BLaER1 (cell line): ENCODE measurements around the gene AEN.

Source experiments
- H3K27ac ChIP-seq: shearing (Covaris generic); formaldehyde crosslinking; 2 replicates; pipeline ENCODE4 v1.8.1; 2022
- H3K27me3 ChIP-seq: shearing (Covaris generic); formaldehyde crosslinking; 2 replicates; pipeline ENCODE4 v1.8.1; 2022
- H3K36me3 ChIP-seq: shearing (Covaris generic); formaldehyde crosslinking; 2 replicates; pipeline ENCODE4 v1.8.1; 2022
- H3K4me1 ChIP-seq: shearing (Covaris generic); formaldehyde crosslinking; 2 replicates; pipeline ENCODE4 v1.8.1; 2022
- H3K4me2 ChIP-seq: shearing (Covaris generic); formaldehyde crosslinking; 2 replicates; pipeline ENCODE4 v1.8.1; 2022
- H3K4me3 ChIP-seq: shearing (Covaris generic); formaldehyde crosslinking; 2 replicates; pipeline ENCODE4 v1.8.1; 2022
- H3K9ac ChIP-seq: shearing (Covaris generic); formaldehyde crosslinking; 2 replicates; pipeline ENCODE4 v1.8.1; 2022
- H3K9me3 ChIP-seq: shearing (Covaris generic); formaldehyde crosslinking; 2 replicates; pipeline ENCODE4 v1.8.1; 2022
- H4K20me1 ChIP-seq: shearing (Covaris generic); formaldehyde crosslinking; 2 replicates; pipeline ENCODE4 v1.8.1; 2022
- Cebpa-rat ChIP-seq: shearing (Covaris generic); IDR thresholded peaks from 2 replicates; pipeline ENCODE4 v1.8.1; 2022

AEN gene

GRCh38 chr15:88648357-88649214, 27.4 kb downstream of the AEN start:
- no peaks in the 10 kb centered on the region for H3K9me3 ChIP-seq
- H3K4me2 ChIP-seq = no peak overlapping the region
- no peak overlapping the region for H3K27ac ChIP-seq
- H3K27me3 ChIP-seq = no peaks in the 10 kb centered on the region
- no peak for TF ChIP-seq Cebpa-rat
- no peak overlapping the region for H3K9ac ChIP-seq
- H3K4me1 ChIP-seq = peaks cover 31% of the 10 kb centered on the region
- no peaks in the 10 kb centered on the region; the same call in 1 of the 2 replicates for H3K36me3 ChIP-seq
- no peak overlapping the region for H3K4me3 ChIP-seq
- 0 out of 2 replicates have a peak, but pooled peaks cover 16% of the 10 kb centered on the region for H4K20me1 ChIP-seq

- Histone ChIP-seq H3K36me3 (no peaks in the 10 kb centered on the region; the same call in 1 of the 2 replicates), H3K4me2 (peak overlapping the region; percentile 24; the same call in 1 of the 2 replicates), H3K27ac (no peak overlapping the region), H3K4me3 (no peak overlapping the region), H3K9ac (no peak overlapping the region), H3K9me3 (no peaks in the 10 kb centered on the region), H3K4me1 (peaks cover 31% of the 10 kb centered on the region), H4K20me1 (0 out of 2 replicates have a peak, but pooled peaks cover 16% of the 10 kb centered on the region), H3K27me3 (no peaks in the 10 kb centered on the region)
- TF ChIP-seq Cebpa-rat = no peak
Observed at GRCh38 chr15:88649286-88649733, 28.2 kb downstream of the AEN start.

- Histone ChIP-seq H3K9me3 (no peaks in the 10 kb centered on the region), H4K20me1 (0 out of 2 replicates have a peak, but pooled peaks cover 16% of the 10 kb centered on the region), H3K27me3 (no peaks in the 10 kb centered on the region), H3K4me3 (no peak overlapping the region), H3K36me3 (no peaks in the 10 kb centered on the region; the same call in 1 of the 2 replicates), H3K4me2 (no peak overlapping the region), H3K27ac (no peak overlapping the region), H3K4me1 (peaks cover 31% of the 10 kb centered on the region), H3K9ac (no peak overlapping the region)
- no peak for TF ChIP-seq Cebpa-rat
Observed at GRCh38 chr15:88649753-88650551, 28.8 kb downstream of the AEN start.

- Histone ChIP-seq H3K4me3 (no peak overlapping the region), H3K4me2 (no peak overlapping the region), H3K9ac (no peak overlapping the region), H3K27me3 (no peaks in the 10 kb centered on the region), H4K20me1 (0 out of 2 replicates have a peak, but pooled peaks cover 16% of the 10 kb centered on the region), H3K9me3 (no peaks in the 10 kb centered on the region), H3K36me3 (no peaks in the 10 kb centered on the region; the same call in 1 of the 2 replicates), H3K27ac (no peak overlapping the region), H3K4me1 (peaks cover 31% of the 10 kb centered on the region)
- no peak for TF ChIP-seq Cebpa-rat
Observed at GRCh38 chr15:88650556-88650955, 29.4 kb downstream of the AEN start.

GRCh38 chr15:88651136-88651732, 30.1 kb downstream of the AEN start:
- Histone ChIP-seq H4K20me1 (0 out of 2 replicates have a peak, but pooled peaks cover 16% of the 10 kb centered on the region), H3K27me3 (no peaks in the 10 kb centered on the region), H3K4me1 (peaks cover 31% of the 10 kb centered on the region), H3K4me2 (no peak overlapping the region), H3K27ac (no peak overlapping the region), H3K9ac (no peak overlapping the region), H3K4me3 (no peak overlapping the region), H3K36me3 (no peaks in the 10 kb centered on the region; the same call in 1 of the 2 replicates), H3K9me3 (no peaks in the 10 kb centered on the region)
- no peak for TF ChIP-seq Cebpa-rat

- H3K27me3 ChIP-seq = no peaks in the 10 kb centered on the region
- H3K4me2 ChIP-seq = no peak overlapping the region
- no peak overlapping the region for H3K27ac ChIP-seq
- no peak for TF ChIP-seq Cebpa-rat
- no peak overlapping the region for H3K4me3 ChIP-seq
- H3K9me3 ChIP-seq = no peaks in the 10 kb centered on the region
- 0 out of 2 replicates have a peak, but pooled peaks cover 16% of the 10 kb centered on the region for H4K20me1 ChIP-seq
- no peak overlapping the region for H3K9ac ChIP-seq
- no peaks in the 10 kb centered on the region; the same call in 1 of the 2 replicates for H3K36me3 ChIP-seq
- peaks cover 30% of the 10 kb centered on the region for H3K4me1 ChIP-seq
Observed at GRCh38 chr15:88651971-88652370, 30.8 kb downstream of the AEN start.

- no peak overlapping the region for H3K4me2 ChIP-seq
- H3K9ac ChIP-seq = no peak overlapping the region
- no peaks in the 10 kb centered on the region for H3K27me3 ChIP-seq
- H4K20me1 ChIP-seq = 0 out of 2 replicates have a peak, but pooled peaks cover 16% of the 10 kb centered on the region
- no peaks in the 10 kb centered on the region; the same call in 1 of the 2 replicates for H3K36me3 ChIP-seq
- no peak overlapping the region for H3K27ac ChIP-seq
- H3K4me3 ChIP-seq = no peak overlapping the region
- no peaks in the 10 kb centered on the region for H3K9me3 ChIP-seq
- H3K4me1 ChIP-seq = peaks cover 23% of the 10 kb centered on the region
- no peak for TF ChIP-seq Cebpa-rat
Observed at GRCh38 chr15:88652456-88653199, 31.5 kb downstream of the AEN start.

GRCh38 chr15:88653200-88654064, 32.3 kb downstream of the AEN start:
- TF ChIP-seq Cebpa-rat = no peak
- Histone ChIP-seq H3K27me3 (no peaks in the 10 kb centered on the region), H3K9me3 (no peaks in the 10 kb centered on the region), H3K4me3 (no peak overlapping the region), H3K4me1 (peaks cover 15% of the 10 kb centered on the region; the same call in 1 of the 2 replicates), H4K20me1 (0 out of 2 replicates have a peak, but pooled peaks cover 16% of the 10 kb centered on the region), H3K27ac (no peak overlapping the region), H3K4me2 (no peak overlapping the region), H3K9ac (no peak overlapping the region), H3K36me3 (no peaks in the 10 kb centered on the region; the same call in 1 of the 2 replicates)
